Right lobe of liver (tissue), 6 donors: ENCODE results near the gene AMT. TPM values are rescaled to one million over a fixed set of nuclear protein-coding genes. Genes with fewer than 3 reads are reported as not detected.

Experiments used
- ATAC-seq, 4 donors: fragments of 200-7000 bp; cut with Tn5 transposase; one replicate each; pipeline ENCODE4 v1.9.1; 2020; ENCODE audit warnings: mild to moderate bottlenecking in 4 of 4, moderate library complexity in 4 of 4
- DNase-seq, 3 donors: peaks; one replicate each; pipeline ENCODE4 v3.0.0-alpha.2; 2020
- H3K27ac ChIP-seq, 3 donors: fragments of 200-600 bp; one replicate each; pipeline ENCODE4 v1.8.0; 2022
- H3K27me3 ChIP-seq, 2 donors: fragments of 200-600 bp; one replicate each; pipeline ENCODE4 v1.8.0; 2022
- H3K36me3 ChIP-seq, 4 donors: fragments of 200-600 bp; sonication (generic) in 1 of 4; one replicate each; pipeline versions ENCODE4 v1.5.1 to v1.8.0; 2017 to 2022; ENCODE audit warnings: control low read depth in 1 of 4
- H3K4me1 ChIP-seq, 4 donors: fragments of 200-600 bp; sonication (generic) in 1 of 4; one replicate each; pipeline versions ENCODE4 v1.5.1 to v1.8.0; 2017 to 2022; ENCODE audit warnings: control low read depth in 1 of 4
- H3K4me3 ChIP-seq, 3 donors: fragments of 200-600 bp; one replicate each; pipeline ENCODE4 v1.8.0; 2022
- H3K9me3 ChIP-seq, 4 donors: fragments of 200-600 bp; sonication (generic) in 1 of 4; one replicate each; pipeline versions ENCODE4 v1.5.1 to v1.8.0; 2017 to 2022; ENCODE audit warnings: control low read depth in 1 of 4
- CTCF ChIP-seq, 4 donors: fragments of 200-600 bp in 3 of 4; fragments of 450-650 bp in 1 of 4; IDR thresholded peaks; one replicate each; pipeline versions ENCODE4 v1.5.1 to v1.8.0; 2016 to 2022; ENCODE audit warnings: antibody characterized with exemption in 4 of 4, mild to moderate bottlenecking in 2 of 4
- POLR2A ChIP-seq: fragments of 450-650 bp; IDR thresholded peaks from one replicate; pipeline ENCODE4 v1.6.1; 2017; ENCODE audit warnings: antibody characterized with exemption, mild to moderate bottlenecking
- WGBS: methylation state at CpG from one replicate; pipeline ENCODE4 v1.1.6; 2018; ENCODE audit warnings: low coverage, low lambda C conversion rate; ENCODE audit not compliant: insufficient coverage; ENCODE audit errors: missing lambda C conversion rate; 5-methylcytosine and 5-hydroxymethylcytosine counted together
- intact Hi-C, 2 donors: fragments of 100-400 bp; cut with DNase I; formaldehyde crosslinking; loops; one replicate each; pipeline versions ENCODE4 v1.11.2 to v1.14.1; 2022
- total RNA-seq, 6 experiments: library from RNA; depleted of rRNA in 2 of 6; stranded (reverse); fragments of >200 nt in 2 of 6; fragmentation: NEBNext Ultra II Directional in 3 of 6; extraction: Animal tissue kit (Norgen Biotek cat#: 25700) in 3 of 6; gene quantifications; one replicate each; pipeline versions ENCODE4 v1.1.0 to v1.2.4, GENCODE V29; 2016 to 2023
- donor health status: DM: no; HTN: yes; CAD: no.
- donor health status: DM: no; HTN: no; CAD: no.
- donor health status: DM: no; HTN: no; CAD: no.
- donor health status: DM: no; HTN: yes; CAD: no.
- donor health status: DM: no; HTN: yes; CAD: no.

AMT gene
- total RNA-seq, 6 experiments from 2014 or later, result 8.4 to 52.0 (median 31.3) TPM

GRCh38 chr3:49417516-49418120, 4.7 kb downstream of the AMT start:
- no peak for DNase-seq
- intact Hi-C loops, result no loop called here
- H3K4me1 ChIP-seq, result peaks cover 0 to 29% (median 3%) of the 10 kb centered on the region in 4 donors
- H3K4me3 ChIP-seq, result no peak overlapping the region
- no peaks in the 10 kb centered on the region for H3K9me3 ChIP-seq
- H3K27me3 ChIP-seq, result no peaks in the 10 kb centered on the region
- TF ChIP-seq POLR2A, result no peak
- TF ChIP-seq CTCF (IDR thresholded peaks at IDR 0.05), result no peak
- 95% methylated on average over 7 of the region's 13 CpGs for WGBS
- H3K36me3 ChIP-seq, result peaks cover 0 to 17% (median 0%) of the 10 kb centered on the region in 4 donors
- ATAC-seq, result no peak
- no peak overlapping the region for H3K27ac ChIP-seq

GRCh38 chr3:49416867-49417266, 5.4 kb downstream of the AMT start:
- H3K36me3 ChIP-seq, result peaks cover 0 to 17% (median 0%) of the 10 kb centered on the region in 4 donors

GRCh38 chr3:49415931-49416601, 6.2 kb downstream of the AMT start:
- TF ChIP-seq CTCF (IDR thresholded peaks at IDR 0.05) (no peak), POLR2A (no peak)

More at GRCh38 chr3:49416867-49417266, 5.4 kb downstream of the AMT start:
- Histone ChIP-seq H3K27me3 (no peaks in the 10 kb centered on the region), H3K27ac (no peak overlapping the region), H3K4me1 (peaks cover 0 to 27% (median 2%) of the 10 kb centered on the region in 4 donors), H3K4me3 (no peak overlapping the region), H3K9me3 (no peaks in the 10 kb centered on the region)
- TF ChIP-seq POLR2A (no peak), CTCF (IDR thresholded peaks at IDR 0.05) (no peak)
- no peak for DNase-seq
- no peak for ATAC-seq
- intact Hi-C loops, result no loop called here
- WGBS, result 100% methylated on average over 2 of the region's 2 CpGs

GRCh38 chr3:49414753-49415152, 7.5 kb downstream of the AMT start:
- DNase-seq (no peak), ATAC-seq (no peak)
- Histone ChIP-seq H3K9me3 (no peaks in the 10 kb centered on the region), H3K27me3 (no peaks in the 10 kb centered on the region), H3K36me3 (peaks cover 0 to 17% (median 0%) of the 10 kb centered on the region in 4 donors), H3K4me3 (no peak overlapping the region), H3K27ac (no peak overlapping the region), H3K4me1 (peaks cover 0 to 20% (median 4%) of the 10 kb centered on the region in 4 donors)
- intact Hi-C loops, result no loop called here
- TF ChIP-seq CTCF (IDR thresholded peaks at IDR 0.05) (no peak), POLR2A (no peak)
- no CpG with 5 or more reads among the region's 2 CpGs for WGBS

More at GRCh38 chr3:49415931-49416601, 6.2 kb downstream of the AMT start:
- intact Hi-C loops, result no loop called here
- Histone ChIP-seq H3K27ac (no peak overlapping the region), H3K27me3 (no peaks in the 10 kb centered on the region), H3K9me3 (no peaks in the 10 kb centered on the region), H3K4me3 (no peak overlapping the region), H3K36me3 (peaks cover 0 to 17% (median 0%) of the 10 kb centered on the region in 4 donors), H3K4me1 (peaks cover 0 to 20% (median 0%) of the 10 kb centered on the region in 4 donors)
- ATAC-seq (no peak), DNase-seq (no peak)
- 30% methylated on average over 4 of the region's 4 CpGs for WGBS
